Effector CD8-positive, alpha-beta T cell (primary cell): ENCODE measurements around the gene TOMM20.

Experiments used
- DNase-seq: peaks from one replicate; lab custom pipeline; 2025; lab: John Stamatoyannopoulos, UW

TOMM20 gene

GRCh38 chr1:235134171-235134570 is 5.5 kb upstream of the TOMM20 start:
- DNase-seq: no peak

GRCh38 chr1:235133086-235133485 is 4.4 kb upstream of the TOMM20 start:
- no peak for DNase-seq

- no peak for DNase-seq
Measured at GRCh38 chr1:235131961-235132360, 3.3 kb upstream of the TOMM20 start.

GRCh38 chr1:235130766-235131270 is 2.2 kb upstream of the TOMM20 start:
- no peak for DNase-seq

- DNase-seq: no peak
Measured at GRCh38 chr1:235129774-235130570, 1.3 kb upstream of the TOMM20 start.

GRCh38 chr1:235127732-235128455 is 743 bp downstream of the TOMM20 start:
- DNase-seq: no peak

- no peak for DNase-seq
Measured at GRCh38 chr1:235127203-235127602, 1.4 kb downstream of the TOMM20 start.

GRCh38 chr1:235124665-235125064 is 4.0 kb downstream of the TOMM20 start:
- no peak for DNase-seq

- no peak for DNase-seq
Measured at GRCh38 chr1:235124111-235124510, 4.5 kb downstream of the TOMM20 start.

- DNase-seq: no peak
Measured at GRCh38 chr1:235122348-235122747, 6.3 kb downstream of the TOMM20 start.

- no peak for DNase-seq
Measured at GRCh38 chr1:235113183-235113917, 15.3 kb downstream of the TOMM20 start.

GRCh38 chr1:235112297-235113182 is 16.1 kb downstream of the TOMM20 start:
- no peak for DNase-seq

- no peak for DNase-seq
Measured at GRCh38 chr1:235111107-235111506, 17.5 kb downstream of the TOMM20 start.

- DNase-seq: no peak
Measured at GRCh38 chr1:235108876-235109275, 19.8 kb downstream of the TOMM20 start.

GRCh38 chr1:235108185-235108593 is 20.4 kb downstream of the TOMM20 start:
- DNase-seq: no peak

- DNase-seq: no peak
Measured at GRCh38 chr1:235107368-235108184, 21.1 kb downstream of the TOMM20 start.

- DNase-seq: no peak
Measured at GRCh38 chr1:235106457-235106856, 22.2 kb downstream of the TOMM20 start.

- DNase-seq: no peak
Measured at GRCh38 chr1:235105051-235106043, 23.3 kb downstream of the TOMM20 start.

GRCh38 chr1:235102993-235103411 is 25.6 kb downstream of the TOMM20 start:
- no peak for DNase-seq
